ENCODE data around the gene SLF2.

The SLF2 gene

GRCh38 chr10:100901051-100901450 lies 11.7 kb upstream of the SLF2 start:
- TF ChIP-seq CTCF (IDR thresholded peaks at IDR 0.05; ENCODE audit: low read depth, low read length): no peak

DNA sequence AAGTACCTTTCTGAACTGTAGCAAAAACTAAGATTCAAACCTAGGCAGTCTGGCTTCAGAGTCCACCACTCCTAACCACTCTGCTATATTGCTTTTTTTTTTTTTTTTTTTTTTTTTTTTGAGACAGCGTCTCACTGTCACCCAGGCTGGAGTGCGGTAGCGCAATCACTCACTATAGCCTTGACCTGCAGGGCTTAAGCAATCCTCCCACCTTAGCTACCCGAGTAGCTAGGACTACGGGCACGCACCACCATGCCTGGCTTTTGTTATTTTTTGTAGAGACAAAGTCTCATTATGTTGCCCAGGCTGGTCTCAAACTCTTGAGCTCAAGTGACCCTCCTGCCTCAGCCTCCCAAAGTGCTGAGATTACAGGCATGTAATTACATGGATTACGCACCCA lies 10.1 kb upstream of the SLF2 start:
- no peak for TF ChIP-seq CTCF (IDR thresholded peaks at IDR 0.05; ENCODE audit: low read depth, low read length)
- H3K4me3 ChIP-seq (ENCODE audit: low read depth, low read length): no peak overlapping the region

More at GRCh38 chr10:100901051-100901450, 11.7 kb upstream of the SLF2 start:
- no peak overlapping the region for H3K4me3 ChIP-seq (ENCODE audit: low read depth, low read length)

GRCh38 chr10:100904917-100905316 lies 7.8 kb upstream of the SLF2 start:
- H3K4me3 ChIP-seq (ENCODE audit: low read depth, low read length): no peak overlapping the region
- no peak for TF ChIP-seq CTCF (IDR thresholded peaks at IDR 0.05; ENCODE audit: low read depth, low read length)

- H3K4me3 ChIP-seq (ENCODE audit: low read depth, low read length): no peak overlapping the region
- no peak for TF ChIP-seq CTCF (IDR thresholded peaks at IDR 0.05; ENCODE audit: low read depth, low read length)
Measured at GRCh38 chr10:100907175-100907574, 5.6 kb upstream of the SLF2 start.

DNA sequence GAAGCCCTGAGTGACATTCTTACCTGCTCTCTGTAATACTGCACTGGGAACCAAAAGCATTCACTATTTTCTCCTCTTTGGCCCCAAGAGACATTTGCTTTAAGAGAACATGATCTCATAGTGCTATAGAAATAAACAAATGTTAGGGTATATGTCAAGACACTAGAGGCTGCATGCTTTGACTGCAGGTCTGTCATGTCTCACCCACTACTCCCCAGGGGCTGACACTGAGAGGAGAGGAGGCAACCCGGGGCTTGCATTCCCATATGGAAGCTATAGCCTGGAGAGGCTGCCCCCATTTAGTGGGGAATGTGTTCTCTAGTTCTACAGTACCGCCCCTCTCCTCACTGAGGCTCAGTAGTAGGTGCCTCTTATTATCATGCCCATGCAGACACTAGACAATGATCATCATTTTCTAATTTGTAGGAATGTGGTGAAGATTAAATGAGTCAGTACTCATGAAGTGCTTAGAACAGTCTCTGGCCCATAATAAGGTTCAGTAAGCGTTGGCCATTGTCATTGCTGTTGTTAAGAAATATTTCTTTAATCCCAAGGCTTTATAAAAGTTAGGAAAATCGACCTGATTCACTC lies 4.9 kb upstream of the SLF2 start:
- H3K4me3 ChIP-seq (ENCODE audit: low read depth, low read length): no peak overlapping the region
- TF ChIP-seq CTCF (IDR thresholded peaks at IDR 0.05; ENCODE audit: low read depth, low read length): no peak

GRCh38 chr10:100908378-100908777 lies 4.4 kb upstream of the SLF2 start:
- TF ChIP-seq CTCF (IDR thresholded peaks at IDR 0.05; ENCODE audit: low read depth, low read length): no peak
- H3K4me3 ChIP-seq (ENCODE audit: low read depth, low read length): no peak overlapping the region

DNA sequence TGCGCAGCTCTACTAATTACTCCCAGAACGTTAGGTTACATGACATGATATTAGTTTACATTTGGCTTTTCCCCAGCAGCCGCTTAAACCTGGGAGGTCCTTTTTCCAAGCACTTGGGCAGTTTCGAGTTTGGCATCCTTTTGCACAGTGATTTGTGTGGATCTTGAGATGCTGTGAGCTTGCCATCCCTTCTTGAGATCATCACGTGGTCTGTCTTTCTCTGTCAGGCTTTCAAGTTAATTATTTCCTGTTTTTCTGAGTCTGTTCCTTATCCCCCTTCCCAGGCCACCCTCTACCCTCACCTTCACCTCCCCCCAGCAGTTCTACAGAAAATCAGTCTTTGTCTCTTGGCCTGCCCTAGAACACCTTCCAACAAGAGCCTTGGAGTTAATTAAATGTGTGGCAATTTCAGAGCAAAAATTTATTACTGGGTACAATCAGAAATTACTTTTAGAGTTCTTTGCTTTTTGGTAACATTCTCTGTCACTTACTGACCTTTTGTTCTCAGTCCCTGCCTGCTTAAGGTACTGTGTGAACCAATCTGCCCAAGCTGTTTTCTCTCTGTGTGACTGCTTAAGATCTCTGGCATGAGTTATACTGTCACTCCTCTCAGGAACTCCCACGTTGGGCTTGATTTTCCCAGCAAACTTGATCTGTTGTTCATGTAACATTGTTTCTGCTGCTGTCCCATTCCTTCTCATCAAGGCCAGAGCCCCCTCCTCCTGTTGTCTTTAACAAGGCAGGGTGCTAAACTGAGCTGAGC lies 3.1 kb upstream of the SLF2 start:
- no peak for TF ChIP-seq CTCF (IDR thresholded peaks at IDR 0.05; ENCODE audit: low read depth, low read length)
- H3K4me3 ChIP-seq (ENCODE audit: low read depth, low read length): no peak overlapping the region
